BJ (cell line): ENCODE measurements around the gene ANP32E. TPM values are rescaled to one million over a fixed set of nuclear protein-coding genes. Genes with fewer than 3 reads are reported as not detected.
A peak's percentile ranks its signal among the peaks of the same experiment; 100 is the strongest.
"Not testable (repeated sequence)": the region's sequence is repeated elsewhere in the genome, so short reads cannot be mapped to it uniquely, and the experiment has no call there.

Experiments used
- CTCF ChIA-PET: fragments of 350-600 bp; formaldehyde crosslinking; extraction: SDS; loops from one replicate; lab custom pipeline; 2021; ENCODE audit warnings: antibody characterized with exemption, inconsistent platforms; lab: Yijun Ruan, JAX
- POLR2A ChIA-PET: fragments of 300-600 bp; sonication (Branson Sonifier 250); formaldehyde crosslinking; extraction: SDS; loops from one replicate; lab custom pipeline; 2021; ENCODE audit warnings: antibody characterized with exemption; lab: Charles Lee
- DNase-seq: peaks from one replicate; pipeline ENCODE4 v3.0.0-alpha.2; 2011; ENCODE audit warnings: low read depth
- H3K27me3 ChIP-seq: 2 replicates; pipeline ENCODE4 v1.6.0; 2011; ENCODE audit warnings: low read length; ENCODE audit not compliant: control insufficient read depth, insufficient read depth
- H3K36me3 ChIP-seq: 2 replicates; pipeline ENCODE4 v1.5.1; 2011; ENCODE audit warnings: low read length; ENCODE audit not compliant: control insufficient read depth, insufficient read depth
- H3K4me3 ChIP-seq: 2 replicates; pipeline ENCODE4 v1.5.1; 2011; ENCODE audit warnings: low read depth, mild to moderate bottlenecking, control low read depth, low read length
- CTCF ChIP-seq: IDR thresholded peaks from 2 replicates; pipeline ENCODE4 v1.5.1; 2011; ENCODE audit warnings: low read depth, mild to moderate bottlenecking, control low read depth, inconsistent platforms, low read length, moderate library complexity; ENCODE audit not compliant: insufficient read depth
- polyA plus RNA-seq: library from polyadenylated mRNA; depleted of rRNA; stranded (reverse); fragments of >200 nt; gene quantifications from 2 replicates; pipeline ENCODE4 v1.2.3, GENCODE V29; 2011

ANP32E gene
- polyA plus RNA-seq, 1 experiment: 6.1 TPM

- POLR2A ChIA-PET: interaction anchor here (0.7 kb wide), 1 partner anchor 73 kb away, joined by 8 read pairs; no protein-coding TSS in a partner anchor
- no peaks in the 10 kb centered on the region; the same call in 1 of the 2 replicates for H3K36me3 ChIP-seq
- DNase-seq: no peak
- H3K4me3 ChIP-seq: peak overlapping the region; percentile 67
- H3K27me3 ChIP-seq: no peaks in the 10 kb centered on the region
- no peak for TF ChIP-seq CTCF
- CTCF ChIA-PET: interaction anchor here (2.4 to 2.7 kb wide), 2 partner anchors 12 to 22 kb away, joined by 7 to 10 read pairs; no protein-coding TSS in a partner anchor
Measured at GRCh38 chr1:150234309-150234565, 1.7 kb downstream of the ANP32E start.

GRCh38 chr1:150233359-150234308, 2.3 kb downstream of the ANP32E start:
- POLR2A ChIA-PET: interaction anchor here (0.7 kb wide), 1 partner anchor 73 kb away, joined by 8 read pairs; no protein-coding TSS in a partner anchor
- CTCF ChIA-PET: interaction anchor here (0.9 to 2.7 kb wide), 3 partner anchors 11 to 160 kb away, joined by 3 to 10 read pairs (median 7); no protein-coding TSS in a partner anchor
- Histone ChIP-seq H3K4me3 (peak overlapping the region; percentile 67), H3K27me3 (no peaks in the 10 kb centered on the region), H3K36me3 (no peaks in the 10 kb centered on the region; the same call in 1 of the 2 replicates)
- no peak for DNase-seq
- no peak for TF ChIP-seq CTCF

GRCh38 chr1:150232921-150233320, 3.0 kb downstream of the ANP32E start:
- H3K27me3 ChIP-seq, H3K36me3 ChIP-seq, DNase-seq, POLR2A ChIA-PET, H3K4me3 ChIP-seq: not testable (repeated sequence)
- CTCF ChIA-PET: interaction anchor here (0.9 to 2.7 kb wide), 3 partner anchors 10 to 159 kb away, joined by 3 to 10 read pairs (median 7); no protein-coding TSS in a partner anchor

- CTCF ChIA-PET, H3K36me3 ChIP-seq, POLR2A ChIA-PET, H3K4me3 ChIP-seq, DNase-seq, H3K27me3 ChIP-seq: not testable (repeated sequence)
Measured at GRCh38 chr1:150228246-150228645, 7.7 kb downstream of the ANP32E start.

- ChIA-PET CTCF (no interaction called here), POLR2A (no interaction called here)
- no peak for DNase-seq
- no peak for TF ChIP-seq CTCF
- Histone ChIP-seq H3K36me3 (no peaks in the 10 kb centered on the region; the same call in none of the 2 replicates), H3K4me3 (no peak overlapping the region), H3K27me3 (no peaks in the 10 kb centered on the region)
Measured at GRCh38 chr1:150227228-150227627, 8.7 kb downstream of the ANP32E start.

- CTCF ChIA-PET: no interaction called here
- no peak for TF ChIP-seq CTCF
- H3K36me3 ChIP-seq: no peaks in the 10 kb centered on the region; the same call in none of the 2 replicates
- H3K4me3 ChIP-seq: no peak overlapping the region
- POLR2A ChIA-PET: no interaction called here
- H3K27me3 ChIP-seq: no peaks in the 10 kb centered on the region
- no peak for DNase-seq
Measured at GRCh38 chr1:150226486-150226885, 9.4 kb downstream of the ANP32E start.
